WTC11 (cell line): ENCODE results near the gene TSLP.

Experiments
- ATF2 ChIP-seq: sonication (generic); formaldehyde crosslinking; IDR thresholded peaks from 2 replicates; pipeline ENCODE4 v1.8.1; 2022; ENCODE audit warnings: low read depth, missing genetic modification reagents, borderline replicate concordance
- ATF3 ChIP-seq: sonication (generic); formaldehyde crosslinking; conservative IDR thresholded peaks from 2 replicates; pipeline ENCODE4 v1.8.1; 2022; ENCODE audit warnings: mild to moderate bottlenecking, missing genetic modification reagents
- ATF6 ChIP-seq: sonication (generic); formaldehyde crosslinking; IDR thresholded peaks from 2 replicates; pipeline ENCODE4 v1.8.1; 2023; ENCODE audit warnings: mild to moderate bottlenecking, missing genetic modification reagents
- CTCF ChIP-seq: fragments of 200-600 bp; IDR thresholded peaks from 2 replicates; pipeline ENCODE4 v1.8.0; 2022; ENCODE audit warnings: antibody characterized with exemption
- ELF4 ChIP-seq: sonication (generic); formaldehyde crosslinking; IDR thresholded peaks from 2 replicates; pipeline ENCODE4 v1.8.1; 2022; ENCODE audit warnings: low read depth, mild to moderate bottlenecking, moderate library complexity, missing genetic modification reagents
- JUN ChIP-seq: sonication (generic); formaldehyde crosslinking; IDR thresholded peaks from 2 replicates; pipeline ENCODE4 v1.8.0; 2023; ENCODE audit warnings: mild to moderate bottlenecking, missing genetic modification reagents
- MAX ChIP-seq: sonication (generic); formaldehyde crosslinking; IDR thresholded peaks from 2 replicates; pipeline ENCODE4 v1.8.0; 2022; ENCODE audit warnings: mild to moderate bottlenecking, missing genetic modification reagents
- SMAD3 ChIP-seq: sonication (generic); formaldehyde crosslinking; IDR thresholded peaks from 2 replicates; pipeline ENCODE4 v1.8.0; 2022; ENCODE audit warnings: missing genetic modification reagents, mild to moderate bottlenecking, borderline replicate concordance
- SOX15 ChIP-seq: fragments of 250-450 bp; sonication (Bioruptor Pico); IDR thresholded peaks from 2 replicates; pipeline ENCODE4 v1.9.0; 2021; ENCODE audit warnings: mild to moderate bottlenecking

- TF ChIP-seq ATF6 (CRISPR knock-in tag) = no peak
- TF ChIP-seq SMAD3 (CRISPR knock-in tag) = peak; percentile 99
- peak; percentile 100 for TF ChIP-seq MAX (CRISPR knock-in tag)
- TF ChIP-seq CTCF = no peak
- peak; percentile 97; the same call in 1 of the 2 replicates for TF ChIP-seq JUN (CRISPR knock-in tag)
- TF ChIP-seq ELF4 (CRISPR knock-in tag) = peak; percentile 97
- TF ChIP-seq ATF2 (CRISPR knock-in tag) = peak; percentile 99
- peak; percentile 86 for TF ChIP-seq ATF3 (CRISPR knock-in tag)
- TF ChIP-seq SOX15 (CRISPR knock-in tag) = no peak
These were observed 20.7 kb downstream of the TSLP start, which contains the start of gene WDR36 for GRCh38 chr5:111092062-111092853.
